GM23338 (cell line): ENCODE results near the gene EXOC4. TPM values are rescaled to one million over a fixed set of nuclear protein-coding genes. Genes with fewer than 3 reads are reported as not detected.

Experiments
- ATAC-seq: fragments of 200-7000 bp; cut with Tn5 transposase; 3 replicates; pipeline ENCODE4 v1.9.1; 2020
- DNase-seq: peaks from one replicate; pipeline ENCODE4 v3.0.0-alpha.2; 2015; ENCODE audit warnings: low spot score
- H2AFZ ChIP-seq: fragments of 200-600 bp; sonication (generic); 2 replicates; pipeline ENCODE4 v1.8.0; 2016; ENCODE audit warnings: antibody characterized with exemption, mild to moderate bottlenecking, moderate library complexity
- H3F3A ChIP-seq: fragments of 200-600 bp; sonication (generic); replicated peaks from 2 replicates; pipeline ENCODE4 v1.8.0; 2017; ENCODE audit warnings: antibody characterized with exemption, mixed run types, low read depth
- H3K27ac ChIP-seq: fragments of 200-600 bp; sonication (generic); 2 replicates; pipeline ENCODE4 v1.6.1; 2016; ENCODE audit warnings: low read depth
- H3K27me3 ChIP-seq: fragments of 200-600 bp; sonication (generic); 2 replicates; pipeline ENCODE4 v1.8.0; 2016; ENCODE audit warnings: mild to moderate bottlenecking, mixed run types, moderate library complexity; ENCODE audit not compliant: insufficient read depth
- H3K36me3 ChIP-seq: fragments of 200-600 bp; sonication (generic); 2 replicates; pipeline ENCODE4 v1.8.0; 2016; ENCODE audit warnings: mild to moderate bottlenecking; ENCODE audit not compliant: insufficient read depth
- H3K4me1 ChIP-seq: fragments of 200-600 bp; sonication (generic); 2 replicates; pipeline ENCODE4 v1.8.0; 2016; ENCODE audit warnings: mild to moderate bottlenecking, moderate library complexity; ENCODE audit not compliant: insufficient read depth
- H3K4me2 ChIP-seq: fragments of 200-600 bp; sonication (generic); 2 replicates; pipeline ENCODE4 v1.7.1; 2017; ENCODE audit warnings: mixed run types
- H3K4me3 ChIP-seq: fragments of 200-600 bp; sonication (generic); 2 replicates; pipeline ENCODE4 v1.6.1; 2016; ENCODE audit warnings: mixed run types
- H3K79me2 ChIP-seq: fragments of 200-600 bp; sonication (generic); replicated peaks from 2 replicates; pipeline ENCODE4 v1.8.0; 2017; ENCODE audit warnings: mild to moderate bottlenecking; ENCODE audit not compliant: insufficient read depth
- H3K9me2 ChIP-seq: fragments of 200-600 bp; sonication (generic); 2 replicates; pipeline ENCODE4 v1.8.0; 2017; ENCODE audit not compliant: insufficient read depth
- H4K20me1 ChIP-seq: fragments of 200-600 bp; sonication (generic); replicated peaks from 2 replicates; pipeline ENCODE4 v1.8.0; 2017; ENCODE audit warnings: mild to moderate bottlenecking; ENCODE audit not compliant: insufficient read depth
- H3K27ac Mint-ChIP-seq: 2 replicates; pipeline ENCODE4 v1.8.0; 2020; ENCODE audit warnings: inconsistent platforms, mild to moderate bottlenecking, moderate library complexity, mixed read lengths
- H3K27me3 Mint-ChIP-seq: 3 replicates; pipeline ENCODE4 v1.8.0; 2022; ENCODE audit warnings: low read depth, mild to moderate bottlenecking, moderate library complexity, mixed read lengths, inconsistent platforms; ENCODE audit not compliant: insufficient read depth, poor library complexity
- H3K36me3 Mint-ChIP-seq: 3 replicates; pipeline ENCODE4 v1.8.0; 2021; ENCODE audit warnings: low read depth, mild to moderate bottlenecking, inconsistent platforms, moderate library complexity, mixed read lengths
- H3K4me1 Mint-ChIP-seq: 3 replicates; pipeline ENCODE4 v1.8.0; 2020; ENCODE audit warnings: mild to moderate bottlenecking, inconsistent platforms, mixed read lengths
- H3K4me3 Mint-ChIP-seq: 3 replicates; pipeline ENCODE4 v1.8.0; 2021; ENCODE audit warnings: moderate library complexity, mild to moderate bottlenecking, inconsistent platforms, mixed read lengths
- H3K9me3 Mint-ChIP-seq: 3 replicates; pipeline ENCODE4 v1.8.0; 2020; ENCODE audit warnings: moderate library complexity, mild to moderate bottlenecking, inconsistent platforms, mixed read lengths
- CREB1 ChIP-seq: fragments of 250-450 bp; sonication (Bioruptor Pico); IDR thresholded peaks from 2 replicates; pipeline ENCODE4 v1.5.0; 2020; ENCODE audit warnings: low read depth, mild to moderate bottlenecking, moderate library complexity
- CTCF ChIP-seq, 2 experiments: fragments of 200-600 bp in 1 of 2; sonication (generic) in 1 of 2; conservative IDR thresholded peaks; 2 replicates each; pipeline versions ENCODE4 v1.5.1 to v1.6.1; 2016 to 2017; ENCODE audit warnings: antibody characterized with exemption in 2 of 2, low read depth in 2 of 2, mild to moderate bottlenecking in 2 of 2, moderate library complexity in 1 of 2
- ETS1 ChIP-seq: IDR thresholded peaks from 2 replicates; pipeline ENCODE4 v1.6.1; 2016; ENCODE audit warnings: antibody characterized with exemption
- EZH2 ChIP-seq: fragments of 200-600 bp; sonication (generic); IDR thresholded peaks from one replicate; pipeline ENCODE4 v1.8.0; 2017; ENCODE audit warnings: antibody characterized with exemption, mild to moderate bottlenecking, low read depth; ENCODE audit not compliant: unreplicated experiment
- EZH2phosphoT487 ChIP-seq: fragments of 200-600 bp; sonication (generic); IDR thresholded peaks from one replicate; pipeline ENCODE4 v1.8.1; 2018; ENCODE audit warnings: antibody characterized with exemption; ENCODE audit not compliant: unreplicated experiment
- JUNB ChIP-seq: IDR thresholded peaks from one replicate; pipeline ENCODE4 v1.6.1; 2016; ENCODE audit warnings: antibody characterized with exemption; ENCODE audit not compliant: unreplicated experiment
- NANOG ChIP-seq: IDR thresholded peaks from 2 replicates; pipeline ENCODE4 v1.6.1; 2016; ENCODE audit warnings: antibody characterized with exemption, borderline replicate concordance
- POLR2AphosphoS5 ChIP-seq: IDR thresholded peaks from 2 replicates; pipeline ENCODE4 v1.6.1; 2016; ENCODE audit warnings: antibody characterized with exemption, low read depth
- REST ChIP-seq: IDR thresholded peaks from one replicate; pipeline ENCODE4 v1.6.1; 2018; ENCODE audit warnings: antibody characterized with exemption; ENCODE audit not compliant: unreplicated experiment
- STAT1 ChIP-seq: IDR thresholded peaks from one replicate; pipeline ENCODE4 v1.6.1; 2016; ENCODE audit warnings: antibody characterized with exemption; ENCODE audit not compliant: unreplicated experiment
- ZNF114 ChIP-seq: fragments of 250-450 bp; sonication (Bioruptor Pico); IDR thresholded peaks from 2 replicates; pipeline ENCODE4 v1.5.0; 2020; ENCODE audit warnings: mild to moderate bottlenecking, moderate library complexity
- ZNF462 ChIP-seq: fragments of 250-450 bp; sonication (Bioruptor Pico); IDR thresholded peaks from 2 replicates; pipeline ENCODE4 v1.5.0; 2020; ENCODE audit warnings: mild to moderate bottlenecking, moderate library complexity
- polyA plus RNA-seq: library from polyadenylated mRNA; unstranded; fragments of >200 nt; fragmentation: Nextera tagmentation; extraction: Ambion mirVana; gene quantifications from 2 replicates; pipeline ENCODE4 v1.2.1, GENCODE V29; 2016
- total RNA-seq: library from RNA; depleted of rRNA; stranded (reverse); fragments of >200 nt; shearing (Covaris generic); gene quantifications from 2 replicates; pipeline ENCODE4 v1.2.3, GENCODE V29; 2014

The EXOC4 gene
- total and polyA plus RNA-seq, 2 experiments from 2014 or later: 37.5 to 52.7 TPM

- H3K36me3 Mint-ChIP-seq: peaks cover 3% of the 10 kb centered on the region; the same call in 2 of the 3 replicates
- Histone ChIP-seq H3K9me2 (no peaks in the 10 kb centered on the region), H3K27me3 (no peaks in the 10 kb centered on the region), H3K4me3 (no peak overlapping the region), H4K20me1 (no peaks in the 10 kb centered on the region), H2AFZ (no peak overlapping the region), H3K4me2 (no peak overlapping the region), H3K27ac (no peak overlapping the region), H3F3A (no peaks in the 10 kb centered on the region), H3K4me1 (peaks cover 3% of the 10 kb centered on the region; the same call in 1 of the 2 replicates), H3K36me3 (no peaks in the 10 kb centered on the region), H3K79me2 (no peaks in the 10 kb centered on the region)
- peaks cover 11% of the 10 kb centered on the region; the same call in 2 of the 3 replicates for H3K4me1 Mint-ChIP-seq
- no peak for DNase-seq
- peaks cover 4% of the 10 kb centered on the region; the same call in 2 of the 3 replicates for H3K9me3 Mint-ChIP-seq
- no peak overlapping the region for H3K4me3 Mint-ChIP-seq
- ATAC-seq: no peak
- no peak overlapping the region for H3K27ac Mint-ChIP-seq
- TF ChIP-seq ETS1: no peak
- no peak for TF ChIP-seq CTCF (conservative IDR thresholded peaks at IDR 0.05; ENCODE audit: low read depth in 2 of 2)
- no peak for TF ChIP-seq EZH2
- no peak for TF ChIP-seq CREB1 (CRISPR knock-in tag)
- no peak for TF ChIP-seq STAT1
- no peak for TF ChIP-seq EZH2phosphoT487
- TF ChIP-seq REST: no peak
- TF ChIP-seq ZNF462 (CRISPR knock-in tag): no peak
- TF ChIP-seq NANOG: no peak
- no peak for TF ChIP-seq JUNB
- no peak for TF ChIP-seq POLR2AphosphoS5
- no peak for TF ChIP-seq ZNF114 (CRISPR knock-in tag)
- H3K27me3 Mint-ChIP-seq: peaks cover 1% of the 10 kb centered on the region
These were observed 634.6 kb downstream of the EXOC4 start for GRCh38 chr7:133887459-133887858.
